ENCODE results near the gene SLX9. TPM values are rescaled to one million over a fixed set of nuclear protein-coding genes. Genes with fewer than 3 reads are reported as not detected.

Gene SLX9
- total RNA-seq: 17.6 and 22.1 TPM in 2 replicates

GRCh38 chr21:44939532-44940115, at the start of gene SLX9:
Gene SLX9 (plus strand): TSS chr21:44940029. CDS start chr21:44940058, 29 bp downstream.

GRCh38 chr21:44920694-44921604, 18.9 kb upstream of the SLX9 start, which contains the start of gene ITGB2:
Gene ITGB2 (minus strand): TSS chr21:44920899. CDS start chr21:44910782, 10,117 bp downstream.

Other genes starting within 250 kb of the SLX9 start
- gene KRTAP10-12, start 242.9 kb upstream of the SLX9 start, total RNA-seq: not detected in 2 replicates
- not detected in 2 replicates for gene TSPEAR, start 228.5 kb upstream of the SLX9 start, total RNA-seq
- 92.7 and 94.8 TPM in 2 replicates for gene UBE2G2, start 138.2 kb upstream of the SLX9 start, total RNA-seq
- 69.0 and 84.1 TPM in 2 replicates for gene SUMO3, start 122.0 kb upstream of the SLX9 start, total RNA-seq
- 108 and 111 TPM in 2 replicates for gene PTTG1IP, start 66.3 kb upstream of the SLX9 start, total RNA-seq
- not detected in 2 replicates for gene ITGB2, start 19.1 kb upstream of the SLX9 start, total RNA-seq
- 3.3 and 5.7 TPM in 2 replicates for gene ADARB1, start 134.6 kb downstream of the SLX9 start, total RNA-seq